Globus pallidus (tissue), 1 donor: ENCODE measurements around the gene SELENOF.
"Not testable (repeated sequence)": the region's sequence is repeated elsewhere in the genome, so short reads cannot be mapped to it uniquely, and the experiment has no call there.

Source experiments
- DNase-seq: peaks from one replicate; pipeline ENCODE4 v3.0.0-alpha.2; 2015; ENCODE audit warnings: low spot score

SELENOF gene

GRCh38 chr1:86858524-86859261 lies 55.2 kb downstream of the SELENOF start:
- DNase-seq, result no peak

DNA sequence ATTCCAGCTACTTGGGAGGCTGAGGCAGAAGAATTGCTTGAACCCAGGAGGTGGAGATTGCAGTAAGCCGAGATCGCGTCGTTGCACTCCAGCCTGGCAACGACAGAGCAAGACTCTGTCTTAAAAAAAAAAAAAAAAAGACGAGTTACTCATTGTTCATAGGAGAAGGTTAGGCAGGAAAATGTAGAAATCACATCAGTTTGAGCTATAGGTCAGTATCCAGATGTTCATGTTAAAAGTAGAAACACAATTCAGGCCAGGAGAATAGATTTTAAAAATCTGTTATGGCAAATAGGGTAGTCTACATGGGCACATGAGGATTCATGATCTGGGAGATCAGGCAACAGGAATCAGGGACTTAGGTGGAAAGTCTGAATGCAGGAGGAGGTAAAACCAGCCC lies 57.7 kb downstream of the SELENOF start:
- DNase-seq, result no peak

GRCh38 chr1:86854352-86854751 lies 59.6 kb downstream of the SELENOF start:
- no peak for DNase-seq

GRCh38 chr1:86852782-86853408 lies 61.0 kb downstream of the SELENOF start:
- DNase-seq, result no peak

- DNase-seq, result no peak
Observed at GRCh38 chr1:86852289-86852688, 61.6 kb downstream of the SELENOF start.

GRCh38 chr1:86849756-86850155 lies 64.2 kb downstream of the SELENOF start:
- no peak for DNase-seq

DNA sequence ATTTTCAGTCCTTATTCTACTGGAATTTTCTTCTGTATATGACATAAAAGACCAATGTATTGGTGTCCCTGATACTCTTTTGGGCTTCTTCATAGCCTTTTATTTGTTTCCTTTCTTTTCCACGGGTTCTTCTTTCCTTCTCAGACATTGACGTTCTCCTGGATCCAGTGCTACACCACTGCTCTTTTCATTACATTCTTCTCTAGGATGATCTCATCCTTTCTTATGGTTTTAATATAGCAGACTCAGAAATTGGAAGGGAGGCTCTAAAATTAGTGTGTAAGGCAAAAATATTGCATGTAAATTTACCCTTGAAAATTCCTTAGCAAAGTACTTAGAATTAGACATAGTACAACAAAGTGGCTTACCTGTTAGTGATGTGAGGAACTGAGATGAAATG lies 65.3 kb downstream of the SELENOF start:
- no peak for DNase-seq

DNA sequence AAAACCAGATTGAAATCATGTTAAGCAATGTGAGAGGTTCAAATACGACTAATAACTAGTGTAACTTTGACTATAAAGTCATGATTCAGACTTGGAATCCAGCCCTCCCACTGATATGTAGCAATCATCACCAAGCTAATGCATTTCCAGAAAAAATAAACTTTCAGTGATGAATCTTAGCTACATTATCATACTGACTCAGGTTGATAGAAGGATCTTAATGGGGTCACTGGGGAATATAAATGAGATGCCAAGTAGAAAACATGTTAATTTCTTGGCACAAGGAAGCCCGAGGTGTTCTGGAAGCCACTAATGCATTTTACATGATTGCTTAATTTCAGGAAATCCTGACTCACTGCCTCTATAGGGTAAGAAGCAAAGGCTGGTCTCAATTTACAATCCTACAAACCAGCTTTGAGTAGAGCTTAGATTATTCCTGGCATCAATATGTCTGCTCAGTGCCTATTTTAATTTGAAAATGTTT lies 67.7 kb downstream of the SELENOF start:
- DNase-seq, result no peak

- DNase-seq, result no peak
Observed at GRCh38 chr1:86845514-86845913, 68.4 kb downstream of the SELENOF start.

GRCh38 chr1:86841116-86841515 lies 72.8 kb downstream of the SELENOF start:
- DNase-seq, result no peak

GRCh38 chr1:86833461-86834215 lies 80.3 kb downstream of the SELENOF start:
- DNase-seq, result peak; percentile 76

DNA sequence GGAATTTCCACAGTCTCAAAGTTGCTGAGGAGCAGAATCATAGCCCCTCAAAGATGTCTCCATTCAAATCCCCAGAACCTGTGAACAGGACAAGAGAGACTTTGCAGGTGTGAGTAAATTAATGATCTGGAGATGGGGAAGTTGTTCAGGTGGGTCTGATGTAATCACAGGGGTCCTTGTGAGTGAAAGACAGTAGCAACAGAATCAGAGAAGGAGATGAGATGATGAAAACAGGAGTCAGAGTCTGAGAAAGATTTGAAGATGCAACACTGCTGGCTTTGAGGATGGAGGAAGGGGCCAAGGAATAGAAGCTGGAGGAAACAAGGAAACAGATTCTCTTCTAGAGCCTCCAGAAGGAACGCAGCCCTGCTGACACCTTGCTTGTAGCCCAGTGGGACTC lies 81.5 kb downstream of the SELENOF start:
- no peak for DNase-seq

DNA sequence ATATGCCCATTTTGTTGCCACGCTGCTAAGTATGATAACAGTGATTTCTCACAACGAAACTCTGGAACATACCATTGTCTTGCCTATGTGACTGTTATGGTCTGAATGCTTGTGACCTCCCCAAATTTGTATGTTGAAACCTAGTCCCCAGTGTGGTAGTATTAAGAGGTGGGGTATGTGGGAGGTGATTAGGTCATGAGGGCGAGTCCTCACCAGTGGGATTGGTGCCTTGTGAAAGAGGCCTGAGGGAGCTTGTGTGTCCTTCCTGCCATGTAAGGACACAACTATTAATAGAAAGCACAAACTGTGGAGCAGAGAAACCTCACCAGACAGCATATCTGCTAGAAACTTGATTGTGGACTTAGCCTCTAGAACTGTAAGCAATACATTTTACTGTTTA lies 84.6 kb downstream of the SELENOF start:
- DNase-seq, result no peak

- DNase-seq, result no peak
Observed at GRCh38 chr1:86828024-86828423, 85.9 kb downstream of the SELENOF start.

- no peak for DNase-seq
Observed at GRCh38 chr1:86826856-86827255, 87.1 kb downstream of the SELENOF start.

DNA sequence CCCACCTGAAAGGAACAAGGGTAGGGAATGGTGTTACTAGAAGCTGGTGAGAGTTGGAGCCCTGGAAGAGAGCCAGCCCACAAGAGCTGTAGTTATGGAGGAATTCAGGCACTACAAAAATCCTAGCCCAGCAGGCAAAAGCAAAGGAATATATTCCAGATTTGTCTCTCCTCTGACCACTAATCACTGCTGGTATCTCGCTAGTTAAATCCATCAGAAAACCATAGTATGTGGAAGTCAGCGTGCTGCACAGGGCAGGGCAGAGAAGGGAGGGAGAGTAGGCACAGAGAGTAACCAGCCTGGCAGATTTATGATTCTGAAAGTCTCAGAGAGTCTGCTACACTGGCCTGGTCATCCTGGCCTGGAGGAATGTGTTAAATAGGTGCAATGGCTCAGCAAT lies 88.6 kb downstream of the SELENOF start:
- no peak for DNase-seq

GRCh38 chr1:86823821-86824500 lies 90.0 kb downstream of the SELENOF start:
- DNase-seq, result no peak

DNA sequence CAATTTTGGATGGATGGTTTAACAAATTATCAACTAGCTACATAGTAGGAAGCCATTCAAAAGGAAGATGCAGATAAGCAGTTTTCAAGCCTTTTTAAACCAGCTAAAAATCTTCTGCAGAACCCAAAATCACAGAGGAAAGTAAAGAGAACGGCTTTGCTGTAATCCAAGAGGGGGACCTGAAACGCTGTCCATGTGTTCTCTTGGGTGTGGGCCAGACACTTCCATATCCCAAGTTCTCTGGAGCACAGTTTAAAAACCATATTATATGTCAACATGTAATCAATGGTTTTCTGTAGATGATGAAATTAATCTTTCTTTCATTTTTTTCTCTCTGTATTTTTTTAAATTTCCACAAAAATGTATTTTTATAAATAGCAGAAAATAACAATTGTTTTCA lies 90.5 kb downstream of the SELENOF start:
- DNase-seq, result no peak

DNA sequence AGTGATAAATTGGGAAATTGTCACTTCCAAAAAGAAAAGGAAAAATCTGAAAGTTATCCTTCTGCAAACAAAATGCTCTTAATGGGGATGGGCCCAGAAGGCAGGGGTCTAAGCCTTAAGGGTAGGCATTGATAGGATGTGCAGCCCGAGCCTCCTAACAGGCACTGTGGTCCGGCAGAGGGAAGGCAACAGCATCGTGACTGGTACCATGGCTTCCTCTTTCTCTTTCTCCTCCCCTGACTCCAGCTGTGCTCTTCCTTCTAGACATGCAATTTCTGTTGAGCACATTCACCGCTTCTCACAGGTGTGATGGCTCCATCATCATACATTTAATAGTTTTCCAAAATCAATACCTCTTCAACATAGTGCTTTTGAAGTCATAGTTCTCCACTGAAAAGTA lies 91.5 kb downstream of the SELENOF start:
- DNase-seq, result no peak

- DNase-seq, result no peak
Observed at GRCh38 chr1:86821956-86822355, 92.0 kb downstream of the SELENOF start.

- DNase-seq, result not testable (repeated sequence)
Observed at GRCh38 chr1:86819970-86820369, 94.0 kb downstream of the SELENOF start.

- not testable (repeated sequence) for DNase-seq
Observed at GRCh38 chr1:86817246-86817826, 96.6 kb downstream of the SELENOF start.
